ENCODE measurements around the gene FKBP9.
A peak's percentile ranks its signal among the peaks of the same experiment; 100 is the strongest.

Gene FKBP9

DNA sequence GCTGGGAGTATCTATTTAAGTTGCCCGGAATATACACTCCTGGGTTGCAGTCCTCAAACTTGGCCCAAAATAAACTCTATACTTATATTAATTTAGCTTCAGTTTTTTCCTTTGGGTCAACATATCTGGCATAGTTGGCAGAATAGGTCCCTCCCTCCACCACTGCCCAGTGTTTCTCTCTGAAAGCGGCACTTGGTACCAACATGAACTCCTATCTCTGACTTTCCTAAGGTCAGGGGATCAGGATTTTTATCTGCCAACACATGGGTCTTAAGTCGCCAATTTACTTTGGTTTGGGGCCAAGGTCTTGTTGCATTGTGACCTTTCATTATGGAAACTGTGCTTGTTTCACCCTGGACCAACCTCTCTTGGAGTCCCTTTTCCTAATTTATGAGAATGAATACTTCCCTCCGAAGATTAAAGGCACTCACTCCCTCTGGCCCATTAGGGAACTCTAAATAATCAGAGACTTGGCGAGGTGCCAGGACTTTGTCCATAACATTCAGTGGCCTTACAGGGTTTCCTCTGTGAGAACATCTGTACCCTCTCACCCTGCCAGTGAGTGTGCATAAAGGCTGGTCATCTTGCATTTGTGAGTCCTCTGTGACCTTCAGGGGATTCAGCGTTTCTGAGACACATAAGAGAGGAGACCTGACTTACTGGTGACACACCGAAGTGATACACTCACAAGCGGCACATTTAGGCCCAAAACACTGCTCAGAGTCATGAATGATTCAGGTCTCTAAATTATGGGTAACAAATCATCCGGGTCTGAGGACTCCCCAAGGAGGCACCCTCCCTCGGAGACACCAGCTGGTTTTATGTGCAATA is 19.7 kb upstream of the FKBP9 start:
- DNase-seq (ENCODE audit: low spot score) = no peak
- TF ChIP-seq, protein P1, sequence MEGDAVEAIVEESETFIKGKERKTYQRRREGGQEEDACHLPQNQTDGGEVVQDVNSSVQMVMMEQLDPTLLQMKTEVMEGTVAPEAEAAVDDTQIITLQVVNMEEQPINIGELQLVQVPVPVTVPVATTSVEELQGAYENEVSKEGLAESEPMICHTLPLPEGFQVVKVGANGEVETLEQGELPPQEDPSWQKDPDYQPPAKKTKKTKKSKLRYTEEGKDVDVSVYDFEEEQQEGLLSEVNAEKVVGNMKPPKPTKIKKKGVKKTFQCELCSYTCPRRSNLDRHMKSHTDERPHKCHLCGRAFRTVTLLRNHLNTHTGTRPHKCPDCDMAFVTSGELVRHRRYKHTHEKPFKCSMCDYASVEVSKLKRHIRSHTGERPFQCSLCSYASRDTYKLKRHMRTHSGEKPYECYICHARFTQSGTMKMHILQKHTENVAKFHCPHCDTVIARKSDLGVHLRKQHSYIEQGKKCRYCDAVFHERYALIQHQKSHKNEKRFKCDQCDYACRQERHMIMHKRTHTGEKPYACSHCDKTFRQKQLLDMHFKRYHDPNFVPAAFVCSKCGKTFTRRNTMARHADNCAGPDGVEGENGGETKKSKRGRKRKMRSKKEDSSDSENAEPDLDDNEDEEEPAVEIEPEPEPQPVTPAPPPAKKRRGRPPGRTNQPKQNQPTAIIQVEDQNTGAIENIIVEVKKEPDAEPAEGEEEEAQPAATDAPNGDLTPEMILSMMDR (IDR thresholded peaks at IDR 0.05; ENCODE audit: extremely low read depth, insufficient read depth, missing control alignments) = no peak
- in situ Hi-C loops (cut with MboI; ENCODE audit: low pct_unique_long_range_greater_than_20kb, low sequenced_read_pairs, unreplicated experiment) = no loop called here

DNA sequence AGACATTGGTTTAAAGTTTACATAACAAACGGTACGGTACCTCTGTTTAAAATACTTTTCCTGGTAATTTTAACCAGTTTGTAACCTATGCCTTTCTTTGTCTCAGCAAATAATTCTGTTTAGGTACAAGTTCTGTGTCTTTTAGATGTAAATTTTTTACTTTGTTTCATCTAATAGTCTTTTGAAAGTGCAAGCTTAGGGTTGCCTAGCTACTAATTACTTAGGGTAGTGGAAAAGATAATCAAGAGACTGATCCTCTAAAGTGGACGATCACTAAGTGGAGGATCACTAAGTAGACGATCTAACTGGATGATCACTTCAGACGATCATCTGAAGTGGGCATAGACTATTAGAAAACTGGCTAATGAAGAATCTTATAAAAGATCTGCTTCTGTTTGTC is 16.1 kb upstream of the FKBP9 start:
- in situ Hi-C loops (cut with MboI; ENCODE audit: low pct_unique_long_range_greater_than_20kb, low sequenced_read_pairs, unreplicated experiment) = no loop called here
- DNase-seq (ENCODE audit: low spot score) = no peak
- TF ChIP-seq, protein P1 (IDR thresholded peaks at IDR 0.05; ENCODE audit: extremely low read depth, insufficient read depth, missing control alignments) = no peak

DNA sequence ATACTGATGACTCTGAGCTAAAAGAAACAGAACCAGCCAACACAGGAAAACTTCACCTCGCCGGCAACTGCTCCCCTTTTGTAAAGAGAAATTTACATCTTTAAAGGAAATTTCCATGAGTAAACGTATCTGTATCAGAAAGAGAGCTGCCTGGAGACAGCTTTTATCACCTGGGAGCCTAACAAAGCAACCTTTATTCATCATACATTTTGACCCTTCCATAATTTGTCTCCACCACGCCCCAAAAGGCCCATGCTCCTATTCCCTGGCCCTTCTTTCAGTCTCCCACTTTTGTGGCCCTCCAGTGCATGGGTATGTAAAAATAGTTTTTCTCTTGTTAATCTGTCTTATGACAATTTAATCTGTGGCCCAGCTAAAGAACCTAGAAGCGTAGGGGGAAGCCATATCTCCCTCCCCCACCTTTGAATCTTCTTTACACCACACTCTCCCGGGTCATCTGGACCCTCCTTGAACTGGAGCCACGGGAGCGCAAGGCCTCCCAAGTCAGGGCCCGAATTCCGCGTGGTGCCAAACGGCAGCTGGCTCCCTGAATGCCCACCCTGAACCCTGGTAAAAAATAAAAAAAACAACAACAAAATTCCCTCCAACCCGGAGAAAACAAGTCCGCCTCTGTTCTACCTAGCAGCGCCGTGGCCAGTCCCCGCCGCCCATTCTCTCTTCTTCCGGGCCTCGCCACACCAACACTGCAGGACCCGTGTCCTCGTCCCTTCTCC is 15.4 kb upstream of the FKBP9 start:
- DNase-seq (ENCODE audit: low spot score) = no peak
- in situ Hi-C loops (cut with MboI; ENCODE audit: low pct_unique_long_range_greater_than_20kb, low sequenced_read_pairs, unreplicated experiment) = no loop called here
- TF ChIP-seq, protein P1 (IDR thresholded peaks at IDR 0.05; ENCODE audit: extremely low read depth, insufficient read depth, missing control alignments) = no peak

DNA sequence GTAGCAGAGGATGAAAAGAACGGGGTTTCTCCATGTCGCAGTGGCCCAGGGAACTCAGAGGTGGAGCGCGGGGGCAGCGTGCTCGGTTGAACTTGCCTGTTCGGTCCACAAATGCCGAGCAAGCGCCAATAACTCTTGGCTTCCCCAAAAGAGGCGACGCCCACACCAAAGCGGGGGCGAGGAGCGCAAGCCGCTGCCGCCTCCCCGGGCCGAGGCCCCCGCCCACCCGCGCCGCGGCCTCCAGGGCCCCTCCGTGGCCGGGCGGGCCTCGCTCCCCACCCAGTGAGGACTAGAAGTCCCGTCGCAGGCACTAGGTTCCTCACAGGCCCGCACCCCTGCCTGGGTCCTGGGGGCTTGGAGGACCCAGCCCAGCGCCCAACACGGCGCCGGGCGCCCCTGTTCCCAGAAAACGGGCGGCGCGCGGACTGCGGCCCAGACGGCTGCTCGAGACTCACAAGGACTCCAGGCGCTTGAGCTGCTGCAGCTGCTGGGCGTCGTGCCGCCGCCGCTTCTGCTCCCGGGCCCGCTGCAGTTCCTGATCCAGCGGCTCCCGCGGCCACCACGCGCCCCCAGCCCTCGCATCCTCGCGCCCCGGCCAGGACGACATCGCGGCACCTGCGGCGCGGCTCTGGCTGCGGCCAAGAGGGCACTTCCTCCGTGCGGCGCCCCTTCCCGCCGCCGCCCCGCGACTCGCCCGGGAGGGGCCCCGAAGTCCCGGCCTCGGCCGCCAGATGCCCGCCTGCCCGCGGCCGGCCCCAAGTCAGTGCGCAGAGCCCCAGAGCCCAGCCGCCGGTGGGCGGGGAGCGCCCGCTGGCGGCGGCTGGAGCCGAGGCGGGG is 14.6 kb upstream of the FKBP9 start:
- TF ChIP-seq, protein P1 (IDR thresholded peaks at IDR 0.05; ENCODE audit: extremely low read depth, insufficient read depth, missing control alignments) = peak; percentile 69
- in situ Hi-C loops (cut with MboI; ENCODE audit: low pct_unique_long_range_greater_than_20kb, low sequenced_read_pairs, unreplicated experiment) = no loop called here
- DNase-seq (ENCODE audit: low spot score) = peak; percentile 90

DNA sequence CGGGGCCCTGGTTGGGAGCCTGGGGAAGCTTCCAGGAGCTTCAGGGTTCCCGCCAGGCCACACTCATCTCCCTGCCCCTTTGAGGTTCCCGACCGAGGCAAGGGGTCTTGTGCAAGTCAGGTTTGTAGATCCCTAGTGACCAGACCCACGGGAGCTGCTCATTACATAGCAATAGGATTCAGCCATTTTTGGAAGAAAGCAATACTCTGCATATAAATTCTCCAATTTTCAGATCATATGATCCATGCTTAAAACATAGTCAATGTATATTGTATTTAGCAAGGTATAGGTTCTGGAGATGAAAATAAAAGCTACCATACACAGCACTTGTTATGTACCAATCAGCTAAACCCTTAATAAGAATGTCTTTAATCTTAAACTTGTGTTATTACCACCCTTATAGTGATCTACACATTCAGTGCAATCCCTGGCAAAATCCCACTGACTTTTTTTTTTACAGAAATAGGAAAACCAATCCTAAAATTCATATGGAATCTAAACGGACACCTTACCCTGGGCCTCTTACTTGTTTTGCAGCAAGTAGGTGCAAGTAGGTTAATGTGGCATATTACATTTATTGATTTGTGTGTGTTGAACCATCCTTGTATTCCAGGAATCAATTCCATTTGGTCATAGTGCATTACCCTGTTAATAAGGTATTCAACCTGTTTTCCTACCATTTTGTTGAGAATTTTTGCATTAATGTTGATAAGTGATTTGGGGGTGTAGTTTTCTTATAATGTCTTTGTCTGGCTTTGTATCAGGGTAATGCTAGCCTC is 13.8 kb upstream of the FKBP9 start:
- in situ Hi-C loops (cut with MboI; ENCODE audit: low pct_unique_long_range_greater_than_20kb, low sequenced_read_pairs, unreplicated experiment) = no loop called here
- TF ChIP-seq, protein P1 (IDR thresholded peaks at IDR 0.05; ENCODE audit: extremely low read depth, insufficient read depth, missing control alignments) = no peak

More for the DNA sequence above, 13.8 kb upstream of the FKBP9 start:
- DNase-seq (ENCODE audit: low spot score) = no peak
